HG03575 (cell line): ENCODE data around the gene CNNM1.

Source experiments
- ATAC-seq: cut with Tn5 transposase; IDR thresholded peaks from one replicate; pipeline ENCODE4 v1.9.1; 2021; ENCODE audit not compliant: unreplicated experiment, insufficient number of reproducible peaks, low FRiP score; ENCODE audit errors: extremely low read depth

The CNNM1 gene

DNA sequence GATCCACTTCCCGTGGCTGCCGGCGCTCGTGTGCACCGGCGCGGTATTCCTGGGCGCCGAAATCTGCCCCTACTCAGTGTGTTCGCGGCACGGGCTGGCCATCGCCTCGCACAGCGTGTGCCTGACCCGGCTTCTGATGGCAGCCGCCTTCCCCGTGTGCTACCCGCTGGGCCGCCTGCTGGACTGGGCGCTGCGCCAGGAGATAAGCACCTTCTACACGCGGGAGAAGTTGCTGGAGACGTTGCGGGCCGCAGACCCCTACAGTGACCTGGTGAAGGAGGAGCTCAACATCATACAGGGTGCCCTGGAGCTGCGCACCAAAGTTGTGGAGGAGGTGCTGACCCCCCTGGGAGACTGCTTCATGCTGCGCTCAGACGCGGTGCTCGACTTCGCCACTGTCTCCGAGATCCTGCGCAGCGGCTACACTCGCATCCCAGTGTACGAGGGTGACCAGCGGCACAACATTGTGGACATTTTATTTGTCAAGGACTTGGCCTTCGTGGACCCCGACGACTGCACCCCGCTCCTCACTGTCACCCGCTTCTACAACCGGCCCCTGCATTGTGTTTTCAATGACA, 1.3 kb downstream of the CNNM1 start:
- ATAC-seq = no peak

DNA sequence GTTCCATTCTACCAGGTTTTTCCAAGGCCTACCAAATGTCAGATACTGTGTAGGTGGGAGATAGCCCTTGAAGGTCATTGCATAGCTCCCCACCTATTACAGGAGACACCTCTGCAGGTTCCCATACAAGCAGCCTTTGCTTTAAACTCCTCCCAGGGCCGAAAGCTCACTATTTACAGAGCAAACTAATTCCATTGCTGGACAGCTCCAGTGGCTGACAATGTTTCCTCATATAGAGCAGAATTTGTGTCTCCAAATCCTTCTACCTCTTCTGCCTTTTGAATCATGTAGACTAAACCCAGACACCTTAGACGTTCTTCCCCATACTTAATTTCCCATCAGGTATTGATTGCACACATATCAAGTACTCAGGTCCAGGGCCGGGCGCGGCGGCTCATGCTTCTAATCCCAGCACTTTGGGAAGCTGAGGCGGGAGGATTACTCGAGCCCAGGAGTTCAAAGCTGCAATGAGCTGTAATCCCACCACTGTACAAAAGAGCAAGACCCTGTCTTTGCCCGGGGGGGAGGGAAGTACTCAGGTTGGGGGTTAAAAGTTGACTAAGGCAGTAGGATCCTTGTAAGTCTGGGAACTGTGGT, 2.1 kb downstream of the CNNM1 start:
- ATAC-seq = no peak

DNA sequence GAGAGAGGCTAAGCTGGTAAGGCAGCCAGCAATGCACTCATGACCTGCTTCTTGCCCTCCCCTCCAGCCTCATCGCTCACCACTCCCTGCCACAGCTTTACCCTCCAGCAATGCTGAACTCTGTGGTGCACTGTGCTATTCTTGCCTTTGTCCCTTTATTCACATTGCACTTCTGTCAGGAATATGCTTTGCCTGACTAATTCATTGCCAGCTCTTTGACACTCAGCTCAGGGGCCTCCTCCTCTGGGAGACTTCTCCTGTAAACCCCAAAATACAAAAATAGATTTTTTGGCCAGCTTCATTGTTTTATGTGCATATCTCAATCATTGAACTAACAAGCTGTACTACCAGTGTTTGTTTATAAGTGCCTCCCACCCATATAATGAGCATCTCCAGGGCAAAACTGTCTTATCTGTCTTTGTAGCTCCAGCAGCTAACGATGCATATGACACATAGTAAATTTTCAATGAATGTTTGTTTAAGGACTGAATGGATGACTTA, 8.2 kb downstream of the CNNM1 start:
- ATAC-seq = no peak

DNA sequence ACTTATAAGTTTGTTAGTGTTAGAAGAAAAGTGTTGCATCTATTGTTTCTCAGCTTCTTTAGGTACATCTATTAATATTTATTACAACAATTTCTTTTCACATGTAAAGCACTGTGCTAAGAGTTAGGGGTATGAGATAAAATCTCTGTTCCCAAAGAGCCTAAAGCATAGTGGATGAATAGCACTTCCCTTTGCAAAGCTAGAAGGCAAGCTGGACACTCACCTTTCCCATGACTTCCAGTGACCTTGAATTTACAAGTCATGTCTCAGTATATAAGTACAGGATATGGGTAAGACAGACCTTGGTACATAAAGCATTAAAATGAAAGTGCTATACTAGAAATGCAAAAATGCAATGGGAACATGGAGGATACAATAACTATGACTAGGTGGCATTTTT, 8.7 kb downstream of the CNNM1 start:
- ATAC-seq = no peak

DNA sequence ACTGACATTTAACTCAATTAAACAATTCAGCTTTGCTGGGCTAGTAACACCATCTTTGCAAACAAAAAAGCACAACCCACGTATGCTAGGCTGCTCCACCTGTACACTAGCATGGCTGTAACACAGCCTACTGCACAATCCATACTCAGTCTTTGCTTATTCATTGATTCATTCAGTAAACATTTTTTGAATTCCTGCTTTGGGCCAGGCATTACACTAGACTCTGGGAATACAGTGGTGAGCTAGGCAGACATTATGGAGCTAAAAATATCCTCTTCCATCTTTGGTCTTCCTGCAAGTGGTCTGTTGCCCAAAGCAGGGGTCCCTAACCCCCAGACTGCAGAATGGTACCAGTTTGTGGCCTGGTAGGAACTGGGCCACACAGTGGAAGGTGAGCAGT, 9.9 kb downstream of the CNNM1 start:
- no peak for ATAC-seq

DNA sequence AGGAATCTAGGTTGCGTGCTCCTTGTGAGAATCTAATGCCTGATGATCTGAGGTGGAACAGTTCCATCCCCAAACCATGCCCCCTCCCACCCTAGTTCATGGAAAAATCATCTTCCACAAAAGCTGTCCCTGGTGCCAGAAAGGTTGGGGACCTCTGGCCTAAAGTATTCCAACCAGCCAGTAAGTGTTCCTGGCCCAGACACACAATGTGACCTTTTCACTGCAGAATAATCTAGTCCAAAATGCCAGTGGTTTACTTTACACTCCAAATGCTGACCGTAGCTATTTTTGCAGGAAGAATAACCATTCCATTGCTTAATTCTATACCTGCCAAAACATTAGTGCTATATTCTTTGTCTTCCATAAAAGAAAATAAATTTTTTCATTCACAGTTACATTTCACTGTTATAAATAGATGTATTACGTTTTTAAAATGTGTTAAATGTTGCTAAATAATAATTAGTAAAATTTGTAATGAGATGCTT, 10.4 kb downstream of the CNNM1 start:
- ATAC-seq = no peak

DNA sequence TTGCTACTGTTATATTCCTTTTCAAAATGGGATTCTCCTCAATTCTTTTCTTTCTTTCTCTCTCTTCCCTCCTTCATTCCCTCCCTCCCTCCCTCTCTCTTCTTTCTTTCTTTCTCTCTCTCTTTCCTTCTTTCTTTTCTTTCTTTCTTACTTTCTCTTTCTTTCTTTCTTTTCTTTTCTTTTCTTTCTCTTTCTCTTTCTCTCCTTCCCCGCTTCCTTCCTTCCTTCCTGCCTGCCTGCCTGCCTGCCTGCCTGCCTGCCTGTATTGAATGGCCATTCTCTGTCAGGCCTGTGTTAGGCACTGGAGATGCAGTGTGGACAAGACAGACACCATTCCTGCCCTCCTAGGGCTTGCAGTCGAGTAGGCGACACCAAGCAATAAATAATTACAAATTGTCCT, 11.5 kb downstream of the CNNM1 start:
- ATAC-seq = no peak

DNA sequence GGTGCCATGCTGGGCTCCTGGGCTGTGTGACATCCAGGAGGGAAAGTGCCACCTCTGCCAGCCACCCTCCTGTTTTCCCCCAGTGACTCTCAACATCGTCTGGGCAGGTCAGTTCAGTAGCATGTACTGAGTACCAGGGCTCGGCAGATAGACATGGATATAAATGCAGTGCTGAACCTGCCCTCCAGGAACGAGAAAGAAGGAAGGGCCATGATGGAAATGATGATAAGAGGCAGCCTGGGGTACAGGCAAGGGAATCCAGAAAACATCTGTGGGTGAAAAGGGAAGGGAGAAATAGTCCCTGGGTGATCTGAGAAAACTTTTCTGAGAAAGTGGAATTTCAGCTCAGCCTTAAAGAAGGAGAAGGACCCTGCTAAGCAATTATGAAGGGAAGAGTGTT, 12.1 kb downstream of the CNNM1 start:
- ATAC-seq = no peak

DNA sequence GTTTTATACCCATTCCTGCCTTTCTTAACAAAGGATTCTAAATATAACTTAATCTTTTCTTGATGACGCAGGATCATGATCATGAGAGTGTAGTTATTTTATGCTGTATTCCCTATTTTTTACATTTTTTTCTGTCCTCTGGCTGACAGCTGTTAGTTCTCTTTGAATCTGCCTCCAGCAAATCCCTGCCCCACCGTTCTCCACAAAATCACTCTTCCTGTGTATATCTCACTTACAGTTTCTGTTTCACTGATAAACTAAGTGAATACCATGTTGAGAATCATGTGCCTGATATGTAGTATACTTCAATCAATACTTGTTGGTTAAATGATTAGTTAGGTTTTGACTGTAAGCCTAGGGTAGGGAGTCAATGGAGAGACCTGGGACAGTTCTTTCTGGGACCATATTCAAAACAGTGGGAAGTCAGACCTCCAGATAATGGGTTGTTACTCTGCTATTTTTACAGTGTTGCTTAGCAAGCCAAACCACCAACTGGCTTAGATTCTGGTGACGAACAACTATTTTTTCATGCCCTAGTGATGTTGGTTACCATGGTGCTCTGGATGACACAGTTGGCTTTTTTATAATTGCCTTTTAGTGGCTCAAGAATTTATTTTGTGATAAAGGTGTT, 12.8 kb downstream of the CNNM1 start:
- ATAC-seq = no peak

DNA sequence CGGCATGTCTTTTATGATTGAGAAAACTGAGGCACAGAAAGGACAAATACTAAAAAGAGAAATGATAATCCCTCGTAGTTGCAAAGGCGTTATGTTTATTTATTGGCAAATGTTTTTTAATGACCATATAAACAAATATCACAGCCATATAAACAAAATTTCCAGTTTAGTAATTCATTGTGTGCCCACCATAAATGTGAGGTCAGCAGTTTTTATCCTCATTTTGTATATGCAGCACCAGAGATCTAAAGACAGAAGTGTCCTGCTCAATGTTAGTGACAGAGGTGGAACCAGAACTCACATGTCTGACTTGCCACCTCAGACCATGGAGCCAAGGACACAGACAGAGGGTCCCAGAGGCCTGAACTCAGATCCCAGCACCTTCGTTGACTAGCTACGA, 14.1 kb downstream of the CNNM1 start:
- no peak for ATAC-seq

DNA sequence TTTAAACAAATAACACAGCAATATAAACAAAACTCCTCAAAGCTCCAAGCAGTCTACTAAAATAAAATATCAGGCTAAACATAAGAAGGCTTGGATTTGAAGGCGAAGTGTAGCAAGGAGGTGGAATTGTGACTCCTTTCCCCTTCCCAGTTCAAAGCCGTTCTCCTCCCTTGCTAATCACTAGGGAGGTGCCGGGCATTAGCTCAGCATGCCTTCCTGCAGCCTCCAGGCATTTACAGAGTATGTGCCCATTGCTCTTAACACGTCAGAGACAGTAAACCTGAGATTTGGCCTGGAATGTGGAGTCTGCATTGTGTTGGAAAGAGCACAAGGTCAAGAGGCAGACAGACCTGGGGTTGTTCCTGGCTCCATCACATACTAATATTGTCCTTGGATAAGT, 15.6 kb downstream of the CNNM1 start:
- ATAC-seq = no peak

DNA sequence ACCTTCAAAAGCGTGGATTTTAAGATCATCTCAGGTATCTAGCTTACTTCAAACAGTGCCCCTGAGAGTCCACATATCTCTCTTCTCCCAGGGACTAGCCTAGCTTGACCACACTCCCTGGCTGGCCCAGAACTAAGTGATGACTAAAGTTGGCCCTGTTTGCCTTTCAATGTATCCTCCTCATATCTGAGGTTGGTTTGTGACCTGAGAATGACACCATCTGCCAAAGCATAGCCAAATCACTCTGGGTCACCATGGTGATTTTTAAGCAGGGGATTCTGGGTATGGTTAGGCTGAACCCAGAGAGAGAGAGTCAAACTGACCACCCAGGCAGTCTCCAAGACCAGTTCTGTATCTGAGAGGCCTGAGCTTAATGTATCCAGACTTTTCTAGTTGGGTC, 16.2 kb downstream of the CNNM1 start:
- no peak for ATAC-seq

DNA sequence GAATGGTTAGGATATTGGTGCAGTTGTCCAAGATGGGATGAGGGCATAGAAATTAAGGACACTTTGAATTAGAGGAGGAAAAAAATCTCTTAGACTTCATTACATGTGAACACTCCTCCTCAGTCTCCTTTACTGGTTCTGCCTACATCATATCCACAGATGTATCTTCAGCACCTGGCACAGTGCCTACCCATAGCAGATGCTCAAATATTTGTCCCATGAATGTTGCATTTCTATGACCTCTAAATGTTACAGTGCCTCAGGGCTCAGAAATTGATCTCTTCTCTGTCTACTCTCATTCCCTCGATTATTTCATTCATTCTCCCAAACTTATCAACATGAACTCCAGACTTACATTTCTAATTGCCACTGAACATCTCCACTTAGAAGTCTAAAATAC, 17.1 kb downstream of the CNNM1 start:
- no peak for ATAC-seq

DNA sequence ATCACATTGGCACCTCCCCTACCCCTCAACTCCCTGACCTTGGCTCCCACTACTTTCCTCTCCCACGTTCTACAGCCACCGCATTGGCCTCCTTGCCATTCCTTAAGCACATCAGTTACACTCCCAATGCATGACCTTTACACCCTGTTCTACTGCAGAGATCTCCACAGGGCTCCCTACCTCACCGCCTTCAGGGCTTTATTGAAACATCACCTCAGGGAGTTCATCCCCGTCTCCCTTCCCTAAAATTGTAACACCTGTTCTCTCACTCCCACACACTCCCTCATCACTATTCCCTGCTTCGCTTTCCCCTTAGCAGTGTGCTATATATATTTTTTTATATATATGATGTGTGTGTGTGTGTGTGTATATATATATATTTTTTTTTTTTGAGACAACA, 18.5 kb downstream of the CNNM1 start:
- no peak for ATAC-seq

DNA sequence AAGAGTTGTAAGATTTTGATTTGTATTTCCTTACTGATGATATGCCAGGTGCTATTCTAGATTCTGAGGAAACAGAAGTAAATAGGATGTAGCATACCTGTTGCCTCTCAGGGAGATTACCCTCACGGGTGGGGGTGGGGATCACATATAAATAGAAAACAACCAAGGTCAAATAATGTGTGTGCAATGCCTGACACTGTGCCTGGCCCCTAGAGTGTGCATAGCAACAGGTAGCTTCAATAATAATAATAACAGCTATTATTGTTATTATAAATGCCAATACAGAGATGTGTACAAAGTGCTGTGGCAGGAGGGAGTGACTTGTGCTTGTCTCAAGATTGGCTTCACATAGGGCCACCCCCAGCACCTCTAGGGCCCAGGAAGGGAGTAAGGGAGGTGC, 24.0 kb downstream of the CNNM1 start:
- ATAC-seq = no peak

DNA sequence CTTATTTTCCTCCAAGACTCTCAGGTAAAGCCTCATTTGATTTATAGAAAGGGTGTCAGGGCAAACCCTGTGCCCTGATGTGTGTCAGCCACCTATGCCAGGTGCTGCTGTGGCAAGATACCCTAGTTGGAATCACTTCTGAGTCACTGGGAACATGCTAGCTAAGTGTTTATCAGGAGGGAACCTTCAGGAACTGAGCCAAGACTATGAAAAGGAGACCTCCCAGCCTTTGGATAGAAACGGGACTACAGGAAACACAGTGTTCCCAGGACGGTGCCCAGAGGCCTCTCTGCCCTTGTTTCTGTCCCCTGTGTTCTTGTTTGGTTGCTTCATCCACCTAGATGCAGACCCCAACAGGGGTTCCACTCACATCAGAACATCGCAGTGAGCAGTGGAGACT, 28.5 kb downstream of the CNNM1 start:
- no peak for ATAC-seq

DNA sequence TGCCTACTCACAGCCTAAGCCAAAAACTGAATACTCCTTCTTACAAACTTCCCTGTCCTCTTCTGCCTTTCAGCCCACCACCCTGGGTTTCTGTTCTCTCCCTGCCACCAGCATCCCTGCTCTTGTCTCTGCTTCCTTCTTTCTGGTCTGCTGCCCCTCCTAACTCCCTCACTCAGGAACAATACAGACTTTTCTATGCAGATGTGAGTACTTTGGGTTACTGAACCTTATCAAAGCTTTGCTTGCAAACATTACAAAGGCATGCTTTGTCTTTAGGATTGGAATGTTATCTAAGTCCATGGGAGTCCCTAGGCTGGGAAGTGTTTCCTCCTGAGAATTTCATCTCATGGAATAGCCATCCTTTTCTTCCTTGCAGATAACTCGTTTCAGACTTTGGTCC, 28.9 kb downstream of the CNNM1 start:
- no peak for ATAC-seq

DNA sequence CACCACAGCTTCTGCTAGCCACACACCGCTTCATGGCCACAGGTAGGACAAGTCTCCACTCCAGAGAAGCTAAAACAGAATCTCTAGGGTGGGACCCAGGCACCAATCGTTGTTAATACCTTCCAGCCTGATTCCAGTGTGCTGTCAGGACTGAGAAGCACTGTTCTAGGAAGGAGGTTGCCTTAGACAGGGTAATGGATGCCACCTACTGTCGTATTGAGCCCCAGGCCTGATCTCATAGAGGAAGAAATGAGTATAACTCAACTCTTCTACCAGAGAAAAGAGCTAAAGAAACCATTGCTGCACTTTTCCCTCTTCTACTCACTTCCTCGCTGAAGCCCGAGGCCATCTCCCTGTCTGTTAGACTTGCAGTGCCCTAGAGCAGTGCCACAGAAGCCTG, 31.8 kb downstream of the CNNM1 start:
- no peak for ATAC-seq

DNA sequence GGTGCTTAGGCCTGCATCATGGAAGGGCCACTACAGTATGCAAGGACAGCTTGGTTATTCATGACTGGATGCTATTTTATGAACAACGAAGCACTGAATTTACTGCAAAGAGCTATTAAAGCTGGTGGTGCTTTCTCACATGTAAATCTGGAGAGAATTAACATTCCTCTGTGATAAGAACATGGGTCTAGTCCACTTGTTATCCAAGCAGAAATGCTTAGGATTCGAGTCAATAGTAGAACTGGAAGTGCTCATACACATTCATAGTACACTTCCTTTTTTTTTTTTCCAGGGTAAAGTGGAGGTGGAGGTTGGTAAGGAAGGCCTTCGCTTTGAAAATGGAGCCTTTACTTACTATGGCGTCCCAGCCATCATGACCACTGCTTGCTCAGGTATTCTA, 35.0 kb downstream of the CNNM1 start:
- no peak for ATAC-seq

DNA sequence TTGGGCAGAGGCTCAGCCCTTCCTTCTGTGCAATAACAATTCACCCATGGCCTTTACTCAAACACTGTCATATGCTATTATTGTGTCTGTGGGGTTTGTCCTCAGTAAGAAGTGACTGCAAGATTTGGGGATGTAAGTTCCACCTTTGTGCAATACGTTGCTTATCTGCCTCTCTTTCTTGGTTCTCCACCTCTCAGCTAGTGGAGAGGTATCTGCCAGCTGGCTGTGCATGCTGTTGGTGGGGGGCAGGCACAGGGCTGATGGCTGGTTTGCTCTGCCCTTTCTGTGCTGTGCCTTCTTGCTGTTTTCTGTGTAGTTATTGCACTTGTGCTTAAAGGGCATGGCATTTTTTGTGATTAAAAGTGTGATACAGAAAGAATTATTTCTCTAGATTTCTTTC, 36.2 kb downstream of the CNNM1 start:
- no peak for ATAC-seq

DNA sequence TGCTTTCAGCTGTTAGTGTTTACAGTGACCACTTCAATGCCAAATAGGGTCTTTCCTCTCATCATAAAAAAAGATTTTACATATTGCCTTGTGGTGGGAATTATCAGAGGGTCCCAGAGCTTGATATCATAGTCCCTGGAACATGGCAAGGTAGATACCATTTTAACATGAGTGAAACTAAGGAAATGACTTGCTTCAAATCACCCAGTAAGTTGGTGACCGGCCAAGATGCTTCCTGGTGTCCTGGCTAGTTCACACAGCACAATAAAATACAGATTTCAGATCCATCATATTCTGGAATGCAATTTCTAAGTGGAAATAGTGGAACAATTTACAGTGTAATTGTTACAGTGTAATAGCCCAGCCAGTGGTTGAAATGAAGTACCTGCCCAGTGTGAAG, 36.6 kb downstream of the CNNM1 start:
- no peak for ATAC-seq
